CD14-positive monocyte (primary cell): ENCODE data around the gene CDC14B. TPM values are rescaled to one million over a fixed set of nuclear protein-coding genes. Genes with fewer than 3 reads are reported as not detected.

Experiments used
- DNase-seq, 3 donors: peaks; one replicate each; pipeline ENCODE4 v3.0.0-alpha.2; 2011 to 2022
- H2AFZ ChIP-seq: 2 replicates; pipeline ENCODE4 v1.6.0; 2012; ENCODE audit warnings: mild to moderate bottlenecking, low read depth, low read length, inconsistent platforms; ENCODE audit not compliant: insufficient read depth, poor library complexity, severe bottlenecking
- H3K27ac ChIP-seq, 2 donors: 1 replicate in 1 of 2; 2 replicates in 1 of 2; pipeline ENCODE4 v1.5.1; 2012 to 2013; ENCODE audit warnings: low read length in 2 of 2, control low read depth in 1 of 2, inconsistent platforms in 1 of 2, low read depth in 1 of 2, mild to moderate bottlenecking in 1 of 2
- H3K27me3 ChIP-seq, 2 donors: one replicate each; pipeline versions ENCODE4 v1.6.0 to v1.6.1; 2011 to 2013; ENCODE audit warnings: low read length in 2 of 2; ENCODE audit not compliant: control insufficient read depth in 2 of 2, insufficient read depth in 2 of 2
- H3K36me3 ChIP-seq, 2 donors: replicated peaks in 1 of 2; 1 replicate in 1 of 2; 2 replicates in 1 of 2; pipeline versions ENCODE4 v1.5.1 to v1.6.1; 2012 to 2013; ENCODE audit warnings: low read length in 2 of 2, control low read depth in 1 of 2, inconsistent platforms in 1 of 2, mild to moderate bottlenecking in 1 of 2; ENCODE audit not compliant: insufficient read depth in 2 of 2, control insufficient read depth in 1 of 2
- H3K4me1 ChIP-seq, 2 donors: 1 replicate in 1 of 2; 2 replicates in 1 of 2; pipeline versions ENCODE4 v1.5.1 to v1.6.1; 2012 to 2013; ENCODE audit warnings: low read length in 2 of 2, control low read depth in 1 of 2, inconsistent platforms in 1 of 2, mild to moderate bottlenecking in 1 of 2, moderate library complexity in 1 of 2; ENCODE audit not compliant: insufficient read depth in 2 of 2, control insufficient read depth in 1 of 2
- H3K4me2 ChIP-seq: replicated peaks from 2 replicates; pipeline ENCODE3; 2012; ENCODE audit warnings: low read length, moderate library complexity, mild to moderate bottlenecking; ENCODE audit not compliant: poor library complexity, severe bottlenecking; ENCODE audit errors: extremely low read depth
- H3K4me3 ChIP-seq, 3 experiments: fragments of 200-600 bp in 1 of 3; sonication (generic) in 1 of 3; replicated peaks in 1 of 3; 1 replicate in 2 of 3; 2 replicates in 1 of 3; pipeline ENCODE4 v1.5.1; 2011 to 2013; ENCODE audit warnings: low read length in 3 of 3, mild to moderate bottlenecking in 3 of 3, control low read depth in 2 of 3, low read depth in 2 of 3, inconsistent platforms in 1 of 3, moderate library complexity in 1 of 3
- H3K79me2 ChIP-seq: 2 replicates; pipeline ENCODE4 v1.6.0; 2012; ENCODE audit warnings: mild to moderate bottlenecking, control low read depth, inconsistent platforms, low read length, moderate library complexity; ENCODE audit not compliant: insufficient read depth
- H3K9ac ChIP-seq: 2 replicates; pipeline ENCODE4 v1.6.0; 2017; ENCODE audit warnings: low read length, mild to moderate bottlenecking; ENCODE audit not compliant: insufficient read depth, poor library complexity, severe bottlenecking
- H3K9me3 ChIP-seq, 2 donors: replicated peaks in 1 of 2; 1 replicate in 1 of 2; 2 replicates in 1 of 2; pipeline versions ENCODE4 v1.5.1 to v1.6.1; 2012 to 2013; ENCODE audit warnings: low read length in 2 of 2, control low read depth in 1 of 2; ENCODE audit not compliant: control insufficient read depth in 1 of 2, insufficient read depth in 1 of 2
- H4K20me1 ChIP-seq: 2 replicates; pipeline ENCODE4 v1.6.0; 2012; ENCODE audit warnings: mild to moderate bottlenecking, low read length, control low read depth, moderate library complexity; ENCODE audit not compliant: insufficient read depth
- H3K27ac Mint-ChIP-seq, 7 donors: one replicate each; pipeline ENCODE4 v1.8.0; 2020; ENCODE audit warnings: mild to moderate bottlenecking in 7 of 7, mixed read lengths in 7 of 7, moderate library complexity in 6 of 7, inconsistent platforms in 2 of 7
- H3K27me3 Mint-ChIP-seq, 3 donors: one replicate each; pipeline ENCODE4 v1.8.0; 2021 to 2022; ENCODE audit warnings: low read depth in 3 of 3, mild to moderate bottlenecking in 3 of 3, mixed read lengths in 3 of 3, moderate library complexity in 3 of 3, inconsistent platforms in 1 of 3
- H3K36me3 Mint-ChIP-seq, 2 donors: one replicate each; pipeline ENCODE4 v1.8.0; 2020; ENCODE audit warnings: mixed read lengths in 2 of 2, inconsistent platforms in 1 of 2, mild to moderate bottlenecking in 1 of 2
- H3K4me1 Mint-ChIP-seq: one replicate; pipeline ENCODE4 v1.8.0; 2020; ENCODE audit warnings: mild to moderate bottlenecking, mixed read lengths
- H3K4me3 Mint-ChIP-seq, 2 donors: one replicate each; pipeline ENCODE4 v1.8.0; 2020; ENCODE audit warnings: mild to moderate bottlenecking in 2 of 2, mixed read lengths in 2 of 2, moderate library complexity in 1 of 2
- H3K9me3 Mint-ChIP-seq, 7 donors: one replicate each; pipeline ENCODE4 v1.8.0; 2020 to 2022; ENCODE audit warnings: mixed read lengths in 7 of 7, mild to moderate bottlenecking in 6 of 7, moderate library complexity in 6 of 7, inconsistent platforms in 2 of 7
- CTCF ChIP-seq: fragments of 200-600 bp; IDR thresholded peaks from one replicate; pipeline ENCODE4 v1.8.0; 2022; ENCODE audit warnings: antibody characterized with exemption, mild to moderate bottlenecking
- WGBS: methylation state at CpG from one replicate; pipeline ENCODE4 v1.1.5; 2013; ENCODE audit warnings: missing lambda C conversion rate; ENCODE audit not compliant: insufficient coverage; 5-methylcytosine and 5-hydroxymethylcytosine counted together
- intact Hi-C, 2 donors: fragments of 100-400 bp; cut with micrococcal nuclease; formaldehyde crosslinking; loops; one replicate each; pipeline versions ENCODE4 v1.15.0 to v1.15.1; 2023
- polyA plus RNA-seq, 3 donors: library from polyadenylated mRNA; depleted of rRNA in 1 of 3; unstranded in 2 of 3; stranded (reverse) in 1 of 3; fragments of 300-500 nt in 2 of 3; fragments of >200 nt in 1 of 3; fragmentation: Illumina TruSeq in 2 of 3; gene quantifications; 1 replicate in 2 of 3; 2 replicates in 1 of 3; pipeline ENCODE4 v1.2.3, GENCODE V29; 2012 to 2021

The CDC14B gene
- polyA plus RNA-seq, 3 donors, result 0.03 to 0.47 (median 0.44) TPM

GRCh38 chr9:96604004-96604319 is 15.7 kb downstream of the CDC14B start:
- H3K27me3 ChIP-seq, result peaks cover 0 to 2% of the 10 kb centered on the region in 2 donors
- no peak for DNase-seq
- no peak overlapping the region for H3K27ac ChIP-seq
- Mint-ChIP-seq H3K27ac (no peak overlapping the region), H3K36me3 (no peaks in the 10 kb centered on the region), H3K27me3 (peaks cover 1 to 7% (median 6%) of the 10 kb centered on the region in 3 donors), H3K4me3 (no peak overlapping the region), H3K9me3 (peaks cover 0 to 8% (median 0%) of the 10 kb centered on the region in 7 donors), H3K4me1 (no peaks in the 10 kb centered on the region)
- TF ChIP-seq CTCF, result no peak
- no peaks in the 10 kb centered on the region for H3K36me3 ChIP-seq
- H2AFZ ChIP-seq, result no peak overlapping the region
- WGBS, result 96% methylated on average over 2 of the region's 3 CpGs
- no peaks in the 10 kb centered on the region for H3K79me2 ChIP-seq
- H3K9ac ChIP-seq, result no peak overlapping the region
- H3K4me1 ChIP-seq, result no peaks in the 10 kb centered on the region
- H3K4me3 ChIP-seq, result no peak overlapping the region
- intact Hi-C loops, result no loop called here
- H4K20me1 ChIP-seq, result no peaks in the 10 kb centered on the region
- H3K4me2 ChIP-seq, result no peak overlapping the region
- H3K9me3 ChIP-seq, result no peaks in the 10 kb centered on the region

GRCh38 chr9:96603305-96604003 is 16.2 kb downstream of the CDC14B start:
- TF ChIP-seq CTCF, result no peak
- Histone ChIP-seq H3K4me1 (no peaks in the 10 kb centered on the region), H3K9me3 (no peaks in the 10 kb centered on the region), H3K4me2 (no peak overlapping the region), H2AFZ (no peak overlapping the region), H3K27me3 (peaks cover 0 to 2% of the 10 kb centered on the region in 2 donors), H3K9ac (no peak overlapping the region), H3K4me3 (no peak overlapping the region), H3K27ac (no peak overlapping the region), H4K20me1 (no peaks in the 10 kb centered on the region), H3K79me2 (no peaks in the 10 kb centered on the region), H3K36me3 (no peaks in the 10 kb centered on the region)
- H3K27ac Mint-ChIP-seq, result no peak overlapping the region
- H3K9me3 Mint-ChIP-seq, result peaks cover 0 to 8% (median 0%) of the 10 kb centered on the region in 7 donors
- intact Hi-C loops, result no loop called here
- 93% methylated on average over 6 of the region's 8 CpGs for WGBS
- no peak for DNase-seq
- H3K36me3 Mint-ChIP-seq, result no peaks in the 10 kb centered on the region
- peaks cover 1 to 6% (median 5%) of the 10 kb centered on the region in 3 donors for H3K27me3 Mint-ChIP-seq
- no peak overlapping the region for H3K4me3 Mint-ChIP-seq
- H3K4me1 Mint-ChIP-seq, result no peaks in the 10 kb centered on the region
